ENCODE measurements around the gene FRMPD4.

GRCh38 chrX:12142661-12143060 lies 4.4 kb downstream of the FRMPD4 start:
- TF ChIP-seq EZH2 (IDR thresholded peaks at IDR 0.05) (no peak), POLR2AphosphoS5 (IDR thresholded peaks at IDR 0.05; ENCODE audit: borderline replicate concordance, low read depth, low read length) (no peak), FOXP2 (optimal IDR thresholded peaks at IDR 0.05; ENCODE audit: control extremely low read depth, extremely low read length, insufficient read depth) (no peak)

Measured in SK-N-MC (cell line).